DOHH2 (cell line): ENCODE measurements around the gene EBF3.

ENCODE experiments used
- EZH2phosphoT487 ChIP-seq: fragments of 200-600 bp; sonication (generic); IDR thresholded peaks from 2 replicates; pipeline ENCODE4 v1.6.1; 2017; ENCODE audit warnings: borderline replicate concordance, mild to moderate bottlenecking, antibody characterized with exemption, low read length, moderate library complexity, mixed read lengths
- TF ChIP-seq, protein P1 (sequence below): fragments of 200-600 bp; sonication (generic); IDR thresholded peaks from one replicate; pipeline ENCODE4 v1.5.1; 2014; ENCODE audit warnings: antibody characterized with exemption, mild to moderate bottlenecking, low read depth, low read length; ENCODE audit not compliant: poor library complexity, severe bottlenecking

GRCh38 chr10:129884398-129885078 lies 79.5 kb downstream of the EBF3 start:
- TF ChIP-seq, protein P1, sequence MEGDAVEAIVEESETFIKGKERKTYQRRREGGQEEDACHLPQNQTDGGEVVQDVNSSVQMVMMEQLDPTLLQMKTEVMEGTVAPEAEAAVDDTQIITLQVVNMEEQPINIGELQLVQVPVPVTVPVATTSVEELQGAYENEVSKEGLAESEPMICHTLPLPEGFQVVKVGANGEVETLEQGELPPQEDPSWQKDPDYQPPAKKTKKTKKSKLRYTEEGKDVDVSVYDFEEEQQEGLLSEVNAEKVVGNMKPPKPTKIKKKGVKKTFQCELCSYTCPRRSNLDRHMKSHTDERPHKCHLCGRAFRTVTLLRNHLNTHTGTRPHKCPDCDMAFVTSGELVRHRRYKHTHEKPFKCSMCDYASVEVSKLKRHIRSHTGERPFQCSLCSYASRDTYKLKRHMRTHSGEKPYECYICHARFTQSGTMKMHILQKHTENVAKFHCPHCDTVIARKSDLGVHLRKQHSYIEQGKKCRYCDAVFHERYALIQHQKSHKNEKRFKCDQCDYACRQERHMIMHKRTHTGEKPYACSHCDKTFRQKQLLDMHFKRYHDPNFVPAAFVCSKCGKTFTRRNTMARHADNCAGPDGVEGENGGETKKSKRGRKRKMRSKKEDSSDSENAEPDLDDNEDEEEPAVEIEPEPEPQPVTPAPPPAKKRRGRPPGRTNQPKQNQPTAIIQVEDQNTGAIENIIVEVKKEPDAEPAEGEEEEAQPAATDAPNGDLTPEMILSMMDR = no peak
- TF ChIP-seq EZH2phosphoT487 = no peak
